Mononuclear cell (primary cell): ENCODE data around the gene HCAR3. TPM values are rescaled to one million over a fixed set of nuclear protein-coding genes. Genes with fewer than 3 reads are reported as not detected.
"Not testable (repeated sequence)": the region's sequence is repeated elsewhere in the genome, so short reads cannot be mapped to it uniquely, and the experiment has no call there.

ENCODE experiments used
- H3K27me3 ChIP-seq: 2 replicates; pipeline ENCODE4 v1.6.0; 2011; ENCODE audit warnings: low read length, control low read depth; ENCODE audit not compliant: insufficient read depth
- H3K4me1 ChIP-seq: 2 replicates; pipeline ENCODE4 v1.5.1; 2011; ENCODE audit warnings: mild to moderate bottlenecking, low read length, control low read depth; ENCODE audit not compliant: insufficient read depth
- H3K4me3 ChIP-seq: 2 replicates; pipeline ENCODE4 v1.5.1; 2011; ENCODE audit warnings: mild to moderate bottlenecking, low read length, moderate library complexity
- H3K9me3 ChIP-seq: 2 replicates; pipeline ENCODE4 v1.5.1; 2011; ENCODE audit warnings: low read depth, mild to moderate bottlenecking, control low read depth, low read length
- total RNA-seq: library from RNA; depleted of rRNA; stranded (reverse); fragments of >200 nt; gene quantifications from one replicate; pipeline ENCODE4 v1.2.3, GENCODE V29; 2012

The HCAR3 gene
- 25.9 TPM for total RNA-seq

DNA sequence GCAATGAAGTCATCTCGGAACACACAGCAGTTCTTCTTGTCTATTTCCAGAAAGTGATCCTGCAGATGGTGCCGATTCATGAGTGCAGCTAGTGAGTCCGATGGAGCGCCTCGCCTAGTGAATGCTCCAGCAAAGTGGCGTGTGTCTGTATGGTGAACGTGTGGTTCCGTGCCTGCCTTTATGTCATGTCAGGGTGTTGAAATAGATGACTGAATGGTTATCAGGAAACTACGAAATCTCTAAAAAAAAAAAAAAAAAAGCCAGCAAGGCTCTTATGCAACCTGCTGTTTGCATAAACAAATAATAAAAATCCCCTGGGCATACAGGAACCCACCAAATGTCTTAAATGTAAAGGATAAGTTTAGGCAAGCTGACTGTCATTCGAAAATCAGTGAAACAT, at the start of gene HCAR3:
Gene HCAR3, minus strand, starts transcription at position 154 of the 400 bp plus-strand sequence. Its CDS starts 74 bp downstream, at position 80.
- Histone ChIP-seq H3K4me1 (peaks cover 21% of the 10 kb centered on the region), H3K4me3 (peak within 1 kb of the TSS; percentile 28)
- H3K27me3 ChIP-seq, H3K9me3 ChIP-seq: not testable (repeated sequence)

GRCh38 chr12:122757568-122757967, 41.0 kb upstream of the HCAR3 start:
- no peaks in the 10 kb centered on the region for H3K9me3 ChIP-seq
- no peaks in the 10 kb centered on the region for H3K27me3 ChIP-seq
- peaks cover 15% of the 10 kb centered on the region for H3K4me1 ChIP-seq
- H3K4me3 ChIP-seq: no peak overlapping the region

- peaks cover 28% of the 10 kb centered on the region for H3K4me1 ChIP-seq
Measured at GRCh38 chr12:122754790-122755189, 38.2 kb upstream of the HCAR3 start.

GRCh38 chr12:122753319-122753650, 36.7 kb upstream of the HCAR3 start:
- Histone ChIP-seq H3K4me3 (peak overlapping the region; percentile 86), H3K27me3 (no peaks in the 10 kb centered on the region), H3K4me1 (peaks cover 32% of the 10 kb centered on the region), H3K9me3 (no peaks in the 10 kb centered on the region)

More at GRCh38 chr12:122754790-122755189, 38.2 kb upstream of the HCAR3 start:
- Histone ChIP-seq H3K9me3 (no peaks in the 10 kb centered on the region), H3K4me3 (no peak overlapping the region), H3K27me3 (no peaks in the 10 kb centered on the region)

GRCh38 chr12:122752464-122753318, 36.1 kb upstream of the HCAR3 start, which contains the start of gene DENR:
DENR (plus strand) TSS chr12:122752824; CDS start chr12:122753702, 878 bp downstream.
- H3K4me3 ChIP-seq: peak within 1 kb of the TSS; percentile 86

DNA sequence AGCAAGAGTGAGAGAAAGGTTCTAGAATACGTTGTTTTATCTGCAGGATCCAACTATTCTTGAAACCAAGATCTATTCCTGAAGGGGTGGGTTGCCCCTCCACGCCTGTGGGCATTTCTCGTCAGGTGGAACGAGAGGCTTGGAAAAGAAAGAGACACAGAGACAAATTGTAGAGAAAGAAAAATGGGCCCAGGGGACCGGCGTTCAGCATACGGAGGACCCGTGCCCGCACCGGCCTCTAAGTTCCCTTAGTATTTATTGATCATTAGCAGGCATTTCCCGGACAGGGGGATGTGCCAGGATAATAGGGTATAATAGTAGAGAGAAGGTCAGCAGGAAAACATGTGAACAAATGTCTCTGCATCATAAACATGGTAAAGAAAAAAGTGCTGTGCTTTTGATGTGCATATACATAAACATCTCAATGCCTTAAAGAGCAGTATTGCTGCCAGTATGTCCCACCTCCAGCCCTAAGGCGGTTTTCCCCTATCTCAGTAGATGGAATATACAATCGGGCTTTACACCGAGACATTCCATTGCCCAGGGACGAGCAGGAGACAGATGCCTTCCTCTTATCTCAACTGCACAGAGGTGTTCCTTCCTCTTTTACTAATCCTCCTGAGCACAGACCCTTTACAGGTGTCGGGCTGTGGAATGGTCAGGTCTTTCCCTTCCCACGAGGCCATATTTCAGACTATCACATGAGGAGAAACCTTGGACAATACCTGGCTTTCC, 34.3 kb upstream of the HCAR3 start:
- peaks cover 43% of the 10 kb centered on the region for H3K4me1 ChIP-seq
- H3K27me3 ChIP-seq, H3K4me3 ChIP-seq, H3K9me3 ChIP-seq: not testable (repeated sequence)

More at GRCh38 chr12:122752464-122753318, 36.1 kb upstream of the HCAR3 start, which contains the start of gene DENR:
- Histone ChIP-seq H3K4me1 (peaks cover 36% of the 10 kb centered on the region), H3K9me3 (no peaks in the 10 kb centered on the region), H3K27me3 (no peaks in the 10 kb centered on the region)

- Histone ChIP-seq H3K9me3 (no peaks in the 10 kb centered on the region), H3K4me1 (peaks cover 45% of the 10 kb centered on the region), H3K27me3 (no peaks in the 10 kb centered on the region), H3K4me3 (no peak overlapping the region)
Measured at GRCh38 chr12:122749569-122750332, 33.1 kb upstream of the HCAR3 start.

- no peaks in the 10 kb centered on the region for H3K9me3 ChIP-seq
- H3K4me1 ChIP-seq: peaks cover 56% of the 10 kb centered on the region
- H3K27me3 ChIP-seq: no peaks in the 10 kb centered on the region
- no peak overlapping the region for H3K4me3 ChIP-seq
Measured at GRCh38 chr12:122747224-122748135, 30.9 kb upstream of the HCAR3 start.

DNA sequence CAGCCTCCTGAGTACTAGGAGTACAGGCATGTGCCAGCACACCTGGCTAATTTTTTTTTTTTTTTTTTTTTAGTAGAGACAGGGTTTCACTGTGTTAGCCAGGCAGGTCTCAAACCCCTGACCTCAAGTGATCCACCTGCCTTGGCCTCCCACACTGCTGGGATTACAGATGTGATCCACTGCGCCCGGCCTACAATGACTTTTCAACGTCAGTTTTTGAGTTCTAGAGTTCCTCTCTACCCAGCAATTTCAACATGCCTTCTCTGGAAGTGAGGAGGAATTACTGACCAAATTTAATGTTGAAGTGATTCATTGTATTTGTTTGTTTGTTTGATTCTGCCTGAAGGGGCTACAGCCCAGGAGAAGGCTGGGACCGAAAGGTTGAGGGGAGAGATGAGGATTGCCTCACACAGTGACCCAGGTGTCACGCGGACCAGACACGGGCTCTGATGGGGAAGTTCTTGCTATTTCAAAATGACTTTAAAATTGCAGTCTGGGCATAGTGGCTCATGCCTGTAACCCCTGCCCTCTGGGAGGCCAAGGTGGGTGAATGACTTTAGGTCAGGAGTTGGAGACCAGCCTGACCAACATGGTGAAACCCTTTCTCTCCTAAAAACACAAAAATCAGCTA, 27.4 kb upstream of the HCAR3 start:
- Histone ChIP-seq H3K4me1 (peaks cover 42% of the 10 kb centered on the region), H3K9me3 (no peaks in the 10 kb centered on the region), H3K27me3 (no peaks in the 10 kb centered on the region), H3K4me3 (no peak overlapping the region)

- Histone ChIP-seq H3K4me3 (no peak overlapping the region), H3K4me1 (peaks cover 26% of the 10 kb centered on the region), H3K9me3 (no peaks in the 10 kb centered on the region), H3K27me3 (no peaks in the 10 kb centered on the region)
Measured at GRCh38 chr12:122740351-122740750, 23.7 kb upstream of the HCAR3 start.

DNA sequence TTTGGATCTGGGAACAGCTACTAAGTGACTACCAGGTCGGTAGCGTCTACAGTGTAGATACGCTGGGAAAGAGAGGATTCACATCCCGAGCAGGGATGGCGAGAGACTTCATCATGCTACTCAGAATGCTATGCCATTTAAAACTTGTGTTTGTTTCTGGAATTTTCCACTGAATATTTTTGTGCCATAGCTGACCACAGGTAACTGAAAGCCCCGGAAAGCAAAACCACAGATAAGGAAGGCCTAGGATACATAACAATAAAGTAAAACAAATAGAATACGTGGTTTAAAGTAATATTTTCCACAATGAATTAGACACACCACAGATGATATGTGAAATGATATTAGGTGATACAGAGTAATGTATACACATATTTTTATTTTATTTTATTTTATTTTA, 22.0 kb upstream of the HCAR3 start:
- Histone ChIP-seq H3K4me1 (peaks cover 17% of the 10 kb centered on the region), H3K4me3 (no peak overlapping the region), H3K27me3 (no peaks in the 10 kb centered on the region), H3K9me3 (no peaks in the 10 kb centered on the region)

DNA sequence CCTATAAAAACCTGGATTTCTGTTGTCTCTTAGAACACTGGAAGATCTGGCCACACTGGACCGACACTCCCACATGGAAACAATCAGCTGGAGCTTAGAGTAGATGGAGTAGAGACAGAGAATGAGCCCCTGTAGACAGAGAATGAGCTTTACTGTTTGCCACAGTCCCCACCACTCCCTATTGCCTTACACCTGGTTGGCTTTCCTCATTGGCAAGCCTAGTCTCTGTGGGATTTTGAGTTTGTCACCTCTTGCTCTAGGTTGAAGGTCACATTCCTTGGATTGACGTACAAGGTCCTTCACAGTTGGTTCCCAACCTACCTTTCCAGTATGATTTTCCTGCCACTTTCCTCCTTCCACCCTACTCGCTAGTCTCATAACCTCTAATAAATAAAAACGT, 16.0 kb upstream of the HCAR3 start:
- H3K9me3 ChIP-seq: no peaks in the 10 kb centered on the region
- peaks cover 39% of the 10 kb centered on the region for H3K4me1 ChIP-seq
- H3K27me3 ChIP-seq: no peaks in the 10 kb centered on the region
- no peak overlapping the region for H3K4me3 ChIP-seq

DNA sequence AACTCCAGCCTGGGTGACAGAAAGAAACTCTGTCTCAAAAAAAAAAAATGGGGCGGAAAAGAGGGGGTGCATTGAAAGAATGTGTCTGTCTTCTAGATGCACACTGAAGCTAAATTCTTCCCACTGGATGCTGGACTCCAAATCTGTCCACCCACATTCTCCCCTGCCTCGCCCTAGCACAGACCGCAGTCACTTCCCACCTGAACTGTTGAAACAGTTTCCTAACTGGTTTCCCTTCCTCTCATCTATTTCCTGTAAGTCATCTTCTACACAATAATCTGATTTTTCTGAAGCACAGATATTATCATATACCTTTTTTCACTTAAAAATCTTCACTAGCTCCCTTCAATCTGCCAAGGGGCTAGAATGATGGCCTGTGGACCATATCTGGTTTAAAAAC, 15.6 kb upstream of the HCAR3 start:
- Histone ChIP-seq H3K4me1 (peaks cover 40% of the 10 kb centered on the region), H3K27me3 (no peaks in the 10 kb centered on the region), H3K4me3 (no peak overlapping the region), H3K9me3 (no peaks in the 10 kb centered on the region)
